Measurements from ENCODE around the gene NLRP6. TPM values are rescaled to one million over a fixed set of nuclear protein-coding genes. Genes with fewer than 3 reads are reported as not detected.
A peak's percentile ranks its signal among the peaks of the same experiment; 100 is the strongest.

The NLRP6 gene
- total RNA-seq, 1 experiment from 2014 or later = not detected

GRCh38 chr11:232783-233565 is 45.2 kb upstream of the NLRP6 start:
- H3K23ac ChIP-seq (ENCODE audit: insufficient read length, low read depth, low read length) = no peak overlapping the region
- no peak overlapping the region for H2BK5ac ChIP-seq (ENCODE audit: insufficient read length, low read length)
- Mint-ChIP-seq H3K27me3 (ENCODE audit: low read depth) (no peaks in the 10 kb centered on the region; the same call in 1 of the 2 replicates), H3K9me3 (no peaks in the 10 kb centered on the region; a peak in 1 of 5 replicates), H3K4me3 (peak overlapping the region in 1 of 2 experiments; percentile 8; a peak in 1 of 5 replicates), H3K36me3 (ENCODE audit: insufficient read depth in 1 of 3, low read depth in 3 of 3) (peaks cover 0 to 22% (median 3%) of the 10 kb centered on the region in 3 experiments; a peak in 4 of 7 replicates), H3K27ac (peak overlapping the region in 1 of 3 experiments; percentile 70; a peak in 2 of 7 replicates), H3K4me1 (peaks cover 5 to 14% of the 10 kb centered on the region in 2 experiments)
- no peak overlapping the region for H3K4ac ChIP-seq (ENCODE audit: low read depth, low read length)
- no peak for DNase-seq
- no peak overlapping the region for H2AFZ ChIP-seq (ENCODE audit: low read length)
- H2BK12ac ChIP-seq (ENCODE audit: insufficient read length, low read depth, low read length) = no peak overlapping the region
- no peak overlapping the region for H2BK120ac ChIP-seq (ENCODE audit: low read depth, low read length, poor library complexity, severe bottlenecking)
- TF ChIP-seq CTCF (conservative IDR thresholded peaks at IDR 0.05) = no peak
- peaks cover 6% of the 10 kb centered on the region for H3K23me2 ChIP-seq (ENCODE audit: insufficient read length, low read depth, low read length, poor library complexity, severe bottlenecking)
- H4K8ac ChIP-seq (replicated peaks; ENCODE audit: insufficient read length, low read depth, low read length) = no peak overlapping the region
- no CpG with 5 or more reads among the region's 20 CpGs for WGBS (ENCODE audit: extremely low coverage, insufficient read length, low lambda C conversion rate)
- no peak overlapping the region for H2BK15ac ChIP-seq (ENCODE audit: low read depth, low read length)
- no peak overlapping the region for H3K9ac ChIP-seq (ENCODE audit: extremely low read depth, insufficient read length, low read length)
- H3K14ac ChIP-seq (ENCODE audit: insufficient read depth, low read length) = no peak overlapping the region
- H3K79me2 ChIP-seq (ENCODE audit: insufficient read depth, low read length) = peaks cover 3% of the 10 kb centered on the region; the same call in 1 of the 2 replicates
- H3K79me1 ChIP-seq (ENCODE audit: insufficient read depth, low read depth, low read length, poor library complexity, severe bottlenecking) = no peaks in the 10 kb centered on the region
- H3K4me2 ChIP-seq (ENCODE audit: insufficient read depth, insufficient read length, low read length) = no peak overlapping the region
- no peak overlapping the region for H3T11ph ChIP-seq (ENCODE audit: low read length)
- no peak overlapping the region for H3K56ac ChIP-seq (ENCODE audit: insufficient read length, low read depth, low read length)
- no peak overlapping the region for H2BK20ac ChIP-seq (ENCODE audit: low read depth, low read length, poor library complexity, severe bottlenecking)
- no peak overlapping the region for H4K91ac ChIP-seq (ENCODE audit: insufficient read length, low read depth, low read length)
- H3K27ac ChIP-seq (ENCODE audit: insufficient read length, low read depth, low read length) = no peak overlapping the region
- no peaks in the 10 kb centered on the region for H4K20me1 ChIP-seq (ENCODE audit: control insufficient read depth, insufficient read depth, insufficient read length)
- no peak overlapping the region for H3K18ac ChIP-seq (ENCODE audit: insufficient read length, low read depth, low read length)
- H2AK5ac ChIP-seq (ENCODE audit: insufficient read length, low read length) = no peak overlapping the region
- H3K4me1 ChIP-seq (ENCODE audit: insufficient read depth, low read length) = no peaks in the 10 kb centered on the region; the same call in 1 of the 2 replicates
- H3K9me3 ChIP-seq (ENCODE audit: control insufficient read depth, low read depth, low read length) = no peaks in the 10 kb centered on the region
- no peak overlapping the region for H4K5ac ChIP-seq (ENCODE audit: insufficient read length, low read depth, low read length)
- H3K27me3 ChIP-seq (ENCODE audit: insufficient read depth, low read length) = no peaks in the 10 kb centered on the region; the same call in 1 of the 2 replicates

Measured in H9 (cell line).